Body of pancreas (tissue), 4 donors: ENCODE measurements around the gene SETSIP.
"Not testable (repeated sequence)": the region's sequence is repeated elsewhere in the genome, so short reads cannot be mapped to it uniquely, and the experiment has no call there.

Experiments used
- CTCF ChIP-seq, 7 experiments: fragments of 450-650 bp in 4 of 7; fragments of 200-600 bp in 3 of 7; sonication (generic) in 3 of 7; IDR thresholded peaks; one replicate each; pipeline ENCODE4 v1.5.1; 2016 to 2019; ENCODE audit warnings: antibody characterized with exemption in 7 of 7
- POLR2A ChIP-seq, 3 donors: fragments of 450-650 bp; IDR thresholded peaks; one replicate each; pipeline ENCODE4 v1.6.1; 2016; ENCODE audit warnings: antibody characterized with exemption in 3 of 3, mild to moderate bottlenecking in 2 of 3

GRCh38 chr1:92078077-92078476 is 2.9 kb upstream of the SETSIP start:
- not testable (repeated sequence) for TF ChIP-seq CTCF, POLR2A (IDR thresholded peaks at IDR 0.05)
